SK-N-MC (cell line): ENCODE data around the gene AKAP13.

Source experiments
- DNase-seq: peaks from one replicate; pipeline ENCODE4 v3.0.0-alpha.2; 2011; ENCODE audit warnings: low read depth, low spot score
- H3K27ac ChIP-seq: fragments of 200-600 bp; sonication (generic); 2 replicates; pipeline ENCODE4 v1.5.1; 2016; ENCODE audit warnings: mixed run types
- H3K36me3 ChIP-seq: fragments of 200-600 bp; sonication (generic); 2 replicates; pipeline ENCODE4 v1.6.1; 2017; ENCODE audit warnings: antibody characterized with exemption, low read length, mixed read lengths; ENCODE audit not compliant: insufficient read depth
- H3K4me3 ChIP-seq: fragments of 200-600 bp; sonication (generic); 2 replicates; pipeline ENCODE4 v1.5.1; 2016
- H3K9ac ChIP-seq: fragments of 200-600 bp; sonication (generic); 2 replicates; pipeline ENCODE4 v1.8.0; 2017; ENCODE audit warnings: mixed run types, mixed read lengths; ENCODE audit not compliant: insufficient read length
- H3K9me3 ChIP-seq: fragments of 200-600 bp; sonication (generic); 2 replicates; pipeline ENCODE4 v1.6.1; 2017; ENCODE audit warnings: low read depth, mild to moderate bottlenecking, antibody characterized with exemption, low read length, moderate library complexity, mixed read lengths
- EZH2 ChIP-seq: fragments of 200-600 bp; sonication (generic); IDR thresholded peaks from one replicate; pipeline ENCODE4 v1.6.1; 2017; ENCODE audit warnings: antibody characterized with exemption
- FOXP2 ChIP-seq: optimal IDR thresholded peaks from 2 replicates; pipeline ENCODE3; 2011; ENCODE audit warnings: mild to moderate bottlenecking, moderate library complexity; ENCODE audit not compliant: insufficient read depth; ENCODE audit errors: extremely low read length, control extremely low read depth
- POLR2AphosphoS5 ChIP-seq: IDR thresholded peaks from 2 replicates; pipeline ENCODE4 v1.6.1; 2012; ENCODE audit warnings: mild to moderate bottlenecking, low read depth, low read length, borderline replicate concordance

Gene AKAP13

GRCh38 chr15:85751291-85752123, 371.1 kb downstream of the AKAP13 start:
- H3K27ac ChIP-seq = no peak overlapping the region
- no peak for DNase-seq
- TF ChIP-seq EZH2 (no peak), POLR2AphosphoS5 (no peak), FOXP2 (no peak)
- H3K9ac ChIP-seq = no peak overlapping the region
- no peaks in the 10 kb centered on the region for H3K9me3 ChIP-seq
- H3K4me3 ChIP-seq = no peak overlapping the region
- peaks cover 4% of the 10 kb centered on the region; the same call in 1 of the 2 replicates for H3K36me3 ChIP-seq

GRCh38 chr15:85752124-85752475, 371.7 kb downstream of the AKAP13 start:
- Histone ChIP-seq H3K27ac (no peak overlapping the region), H3K9ac (no peak overlapping the region), H3K4me3 (no peak overlapping the region), H3K9me3 (no peaks in the 10 kb centered on the region), H3K36me3 (peaks cover under 1% of the 10 kb centered on the region; the same call in 1 of the 2 replicates)
- no peak for TF ChIP-seq POLR2AphosphoS5
- TF ChIP-seq EZH2 = no peak
- TF ChIP-seq FOXP2 = no peak
- DNase-seq = no peak

- H3K9ac ChIP-seq = no peak overlapping the region
- no peak for DNase-seq
- H3K27ac ChIP-seq = no peak overlapping the region
- no peak overlapping the region for H3K4me3 ChIP-seq
- H3K36me3 ChIP-seq = no peaks in the 10 kb centered on the region
- TF ChIP-seq EZH2 (no peak), POLR2AphosphoS5 (no peak), FOXP2 (no peak)
- no peaks in the 10 kb centered on the region for H3K9me3 ChIP-seq
Measured at GRCh38 chr15:85752491-85752961, 372.1 kb downstream of the AKAP13 start.

- Histone ChIP-seq H3K27ac (no peak overlapping the region), H3K9me3 (no peaks in the 10 kb centered on the region), H3K9ac (no peak overlapping the region), H3K4me3 (no peak overlapping the region), H3K36me3 (no peaks in the 10 kb centered on the region)
- no peak for DNase-seq
- TF ChIP-seq FOXP2 (no peak), POLR2AphosphoS5 (no peak), EZH2 (no peak)
Measured at GRCh38 chr15:85753261-85753660, 372.9 kb downstream of the AKAP13 start.

- no peaks in the 10 kb centered on the region for H3K36me3 ChIP-seq
- no peak overlapping the region for H3K27ac ChIP-seq
- TF ChIP-seq EZH2 = no peak
- TF ChIP-seq POLR2AphosphoS5 = no peak
- TF ChIP-seq FOXP2 = no peak
- no peaks in the 10 kb centered on the region for H3K9me3 ChIP-seq
- H3K4me3 ChIP-seq = no peak overlapping the region
- H3K9ac ChIP-seq = no peak overlapping the region
- DNase-seq = no peak
Measured at GRCh38 chr15:85753791-85754452, 373.5 kb downstream of the AKAP13 start.

- Histone ChIP-seq H3K27ac (no peak overlapping the region), H3K36me3 (no peaks in the 10 kb centered on the region), H3K4me3 (no peak overlapping the region), H3K9ac (no peak overlapping the region), H3K9me3 (no peaks in the 10 kb centered on the region)
- no peak for DNase-seq
- no peak for TF ChIP-seq POLR2AphosphoS5
Measured at GRCh38 chr15:85754989-85755388, 374.6 kb downstream of the AKAP13 start.

GRCh38 chr15:85755471-85755870, 375.1 kb downstream of the AKAP13 start:
- no peak overlapping the region for H3K27ac ChIP-seq
- no peak for DNase-seq
- no peak overlapping the region for H3K9ac ChIP-seq
- H3K9me3 ChIP-seq = no peaks in the 10 kb centered on the region
- H3K4me3 ChIP-seq = no peak overlapping the region
- TF ChIP-seq EZH2 (no peak), FOXP2 (no peak), POLR2AphosphoS5 (no peak)
- no peaks in the 10 kb centered on the region for H3K36me3 ChIP-seq

- Histone ChIP-seq H3K36me3 (no peaks in the 10 kb centered on the region), H3K9me3 (no peaks in the 10 kb centered on the region), H3K9ac (no peak overlapping the region), H3K27ac (no peak overlapping the region), H3K4me3 (no peak overlapping the region)
- no peak for TF ChIP-seq FOXP2
- TF ChIP-seq EZH2 = no peak
- TF ChIP-seq POLR2AphosphoS5 = no peak
- no peak for DNase-seq
Measured at GRCh38 chr15:85755942-85756341, 375.5 kb downstream of the AKAP13 start.
